GM13977 (cell line): Measurements from ENCODE around the gene NUP160.
"Not testable (repeated sequence)": the region's sequence is repeated elsewhere in the genome, so short reads cannot be mapped to it uniquely, and the experiment has no call there.

Experiments
- DNase-seq: peaks from one replicate; pipeline ENCODE4 v3.0.0; 2012; ENCODE audit warnings: low spot score
- CTCF ChIP-seq: IDR thresholded peaks from 2 replicates; pipeline ENCODE4 v1.5.1; 2012; ENCODE audit warnings: mild to moderate bottlenecking, control low read depth; ENCODE audit not compliant: insufficient read depth; ENCODE audit errors: extremely low read depth, missing control alignments
- in situ Hi-C: fragments of 300-500 bp; cut with MboI; formaldehyde crosslinking; loops from one replicate; pipeline ENCODE4 v1.12.0; 2022; ENCODE audit warnings: low sequenced_read_pairs, low pct_unique_long_range_greater_than_20kb, mixed read lengths, inconsistent platforms; ENCODE audit not compliant: unreplicated experiment

NUP160 gene

GRCh38 chr11:47869544-47870393 lies 21.6 kb upstream of the NUP160 start:
- in situ Hi-C loops, result no loop called here
- no peak for DNase-seq
- TF ChIP-seq CTCF, result no peak

- in situ Hi-C loops, result no loop called here
- TF ChIP-seq CTCF, result no peak
- no peak for DNase-seq
These were observed 19.7 kb upstream of the NUP160 start for GRCh38 chr11:47867823-47868222.

DNA sequence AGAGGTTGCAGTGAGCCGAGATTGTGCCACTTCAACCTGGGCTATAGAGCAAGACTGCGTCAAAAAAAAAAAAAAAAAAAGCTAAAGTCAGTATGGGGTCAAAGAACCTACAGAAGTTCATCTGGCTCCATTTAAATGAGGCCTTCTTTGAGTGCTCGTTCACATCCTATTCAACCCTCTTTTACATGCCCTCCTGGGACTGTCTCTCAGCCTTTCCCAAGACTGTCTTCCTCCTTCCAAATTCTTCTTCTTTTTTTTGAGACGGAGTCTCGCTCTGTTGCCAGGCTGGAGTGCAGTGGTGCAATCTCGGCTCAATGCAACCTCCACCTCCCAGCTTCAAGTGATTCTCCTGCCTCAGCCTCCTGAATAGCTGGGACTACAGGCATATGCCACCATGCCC lies 18.7 kb upstream of the NUP160 start:
- in situ Hi-C loops, DNase-seq: not testable (repeated sequence)

- in situ Hi-C loops, result no loop called here
- no peak for DNase-seq
- no peak for TF ChIP-seq CTCF
These were observed 16.8 kb upstream of the NUP160 start for GRCh38 chr11:47864901-47865300.

DNA sequence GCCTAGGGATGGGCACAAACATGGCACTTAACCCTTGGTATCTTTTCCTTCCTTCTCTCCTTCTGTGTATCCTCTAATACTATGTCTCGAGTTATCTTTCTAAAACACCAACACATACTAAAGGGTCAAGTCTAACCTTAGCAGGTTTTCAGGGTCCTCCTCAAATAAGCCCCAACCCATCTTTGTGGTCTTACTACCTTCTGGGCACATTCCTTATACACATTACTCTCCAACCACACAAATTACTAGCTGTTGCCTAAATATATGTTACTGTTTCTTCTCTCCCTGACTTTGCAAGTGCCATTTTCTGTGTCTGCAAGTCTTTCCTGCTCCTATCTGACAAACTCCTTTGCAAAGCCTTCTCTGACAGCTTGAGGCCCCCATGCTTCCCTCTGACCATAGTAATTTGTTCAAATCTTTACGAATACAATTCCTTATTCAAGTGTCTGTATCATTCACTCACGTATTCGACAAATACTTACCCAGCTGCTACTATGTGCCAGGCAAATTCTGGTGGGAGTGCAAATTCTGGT lies 15.8 kb upstream of the NUP160 start:
- in situ Hi-C loops, result no loop called here
- TF ChIP-seq CTCF, result no peak
- no peak for DNase-seq

DNA sequence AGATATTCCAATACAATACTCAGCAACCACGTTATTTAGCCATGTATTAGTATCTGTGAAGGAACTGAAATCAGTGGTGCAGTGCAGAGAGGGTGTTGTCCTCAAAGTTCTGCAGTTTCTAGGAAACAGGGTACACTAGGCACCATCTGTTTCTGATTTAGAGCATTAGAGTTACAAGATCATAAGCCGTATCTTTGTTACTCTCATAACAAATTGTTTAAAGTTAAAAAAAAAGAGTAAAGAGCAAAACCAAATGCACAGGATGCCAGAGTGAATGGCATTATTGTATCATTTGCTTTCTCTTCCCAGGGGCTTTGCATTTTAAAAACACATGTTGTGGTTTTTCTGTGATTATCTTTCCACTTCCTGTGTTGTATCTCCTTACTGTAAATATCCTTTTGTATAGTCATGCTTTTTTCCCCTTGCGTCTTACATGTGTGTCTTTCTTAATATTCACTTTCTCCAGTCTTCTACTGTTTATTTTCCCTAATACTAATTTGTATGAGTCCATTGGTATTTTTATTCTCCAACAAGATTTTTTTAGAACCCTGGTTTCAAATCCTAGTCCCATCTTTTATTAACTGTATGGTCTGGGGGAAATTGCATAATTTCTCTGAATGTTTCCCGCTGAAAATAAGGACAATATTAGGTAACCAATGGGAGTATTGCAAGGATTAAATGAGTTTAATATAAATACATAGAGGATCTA lies 15.2 kb upstream of the NUP160 start:
- no peak for TF ChIP-seq CTCF
- in situ Hi-C loops, result no loop called here
- DNase-seq, result no peak

GRCh38 chr11:47861728-47862127 lies 13.6 kb upstream of the NUP160 start:
- TF ChIP-seq CTCF, result no peak
- in situ Hi-C loops, result no loop called here
- no peak for DNase-seq
